Stimulated activated CD8-positive, alpha-beta memory T cell treated with anti-CD3 and anti-CD28 coated beads, Interleukin-12 subunit alpha, Interleukin-12 subunit beta, amount 100 ng/mL, for 4 hours (primary cell): ENCODE results near the gene E4F1.
"Not testable (repeated sequence)": the region's sequence is repeated elsewhere in the genome, so short reads cannot be mapped to it uniquely, and the experiment has no call there.

Source experiments
- DNase-seq: peaks from one replicate; pipeline ENCODE4 v3.0.0-alpha.2; 2020; ENCODE audit warnings: low read depth

Gene E4F1

DNA sequence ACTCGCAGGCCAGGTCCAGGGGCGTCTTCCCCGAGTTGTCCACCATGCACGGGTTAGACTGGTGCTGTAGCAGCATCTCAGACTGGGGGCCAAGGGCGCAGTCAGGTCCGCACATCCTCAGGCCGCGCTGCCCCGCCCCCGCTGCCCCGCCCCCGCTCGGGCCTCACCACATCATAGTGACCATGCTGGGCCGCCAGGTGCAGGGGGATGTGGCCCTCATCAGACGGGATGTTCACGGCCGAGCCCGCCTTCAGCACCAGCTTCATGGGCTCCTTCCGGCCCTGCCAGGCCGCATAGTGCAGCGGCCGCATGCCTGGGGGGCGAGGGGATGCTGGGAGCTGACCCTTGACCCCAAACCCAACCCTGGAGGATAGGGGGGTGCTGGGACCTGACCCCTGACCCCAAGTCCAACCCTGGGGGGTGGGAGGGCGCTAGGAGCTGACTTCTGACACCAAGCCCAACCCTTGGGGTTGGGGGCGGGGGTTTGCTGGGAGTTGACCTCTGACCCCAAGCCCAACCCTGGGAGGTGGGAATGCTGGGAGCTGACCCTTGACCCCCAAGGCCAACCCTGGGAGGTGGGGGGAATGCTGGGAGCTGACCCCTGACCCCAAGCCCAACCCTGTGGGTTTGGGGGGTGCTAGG is 34.0 kb upstream of the E4F1 start:
- DNase-seq, result no peak

DNA sequence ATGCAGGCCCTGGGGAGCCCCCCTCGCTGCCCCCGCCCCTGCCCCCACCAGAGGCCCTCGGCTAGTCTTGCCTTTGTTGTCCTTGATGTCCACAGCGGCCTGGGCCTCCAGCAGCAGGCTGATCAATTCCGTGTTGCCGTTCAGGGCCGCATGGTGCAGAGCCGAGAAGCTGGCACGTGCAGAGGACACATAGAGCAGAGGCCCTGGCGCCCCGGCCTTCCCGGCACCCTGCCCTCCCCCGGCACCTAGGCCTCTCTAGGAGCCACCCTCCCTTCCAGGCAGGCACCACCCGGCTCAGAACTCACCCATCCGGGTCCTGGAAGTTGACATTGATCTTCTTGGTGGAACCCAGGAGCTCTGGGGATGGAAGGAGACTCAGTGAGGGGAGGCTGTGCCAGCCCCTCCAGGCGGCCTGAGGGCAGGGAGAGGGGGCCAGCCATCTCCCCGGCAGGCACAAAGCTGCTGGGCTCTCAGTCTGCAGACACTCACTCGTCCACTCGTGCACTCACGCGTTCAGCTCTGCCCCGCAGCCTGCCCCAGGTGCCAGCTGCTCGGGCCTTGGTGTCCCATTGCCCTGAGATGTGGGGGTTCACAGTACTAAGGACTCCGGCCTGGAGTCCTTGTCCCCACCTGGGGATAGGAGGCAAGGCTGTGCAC is 33.3 kb upstream of the E4F1 start:
- DNase-seq, result no peak

DNA sequence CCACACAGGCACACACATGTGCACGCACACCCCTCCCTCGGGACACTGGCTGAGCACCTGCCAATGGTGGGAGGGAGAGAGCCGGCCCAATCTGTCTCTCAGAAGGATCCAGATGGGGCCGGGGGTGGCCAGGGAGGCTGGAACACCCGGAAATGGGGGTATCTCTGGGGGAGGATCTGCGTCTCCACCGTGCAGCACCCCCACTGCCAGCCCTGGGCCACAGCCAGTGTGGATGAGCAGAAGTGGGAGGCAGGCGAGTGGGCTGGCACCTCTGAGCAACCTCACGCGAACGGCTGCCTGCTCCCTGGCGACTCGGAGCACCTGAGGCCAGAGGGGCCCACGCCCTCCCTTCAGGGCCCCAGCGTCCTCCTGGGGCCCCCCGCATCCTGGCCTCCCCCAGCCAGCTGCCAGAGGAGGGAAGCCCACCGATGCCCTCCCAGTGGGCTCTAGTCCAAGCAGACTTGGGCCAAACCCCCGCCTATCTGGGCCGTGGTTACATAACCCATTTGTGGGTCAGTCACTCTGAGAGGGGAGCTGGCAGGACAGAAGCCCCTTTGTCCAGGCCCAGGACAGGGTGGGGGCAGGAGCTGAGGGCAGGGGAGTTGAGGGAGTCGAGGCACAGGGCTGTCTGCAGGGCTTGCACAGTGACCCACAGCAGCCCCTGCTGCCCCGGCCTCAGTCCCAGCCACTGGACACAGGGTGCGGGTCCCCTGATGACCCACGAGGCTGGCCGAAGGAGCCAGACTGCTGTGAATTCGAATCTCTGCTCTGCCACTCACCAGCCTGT is 32.5 kb upstream of the E4F1 start:
- DNase-seq, result no peak

DNA sequence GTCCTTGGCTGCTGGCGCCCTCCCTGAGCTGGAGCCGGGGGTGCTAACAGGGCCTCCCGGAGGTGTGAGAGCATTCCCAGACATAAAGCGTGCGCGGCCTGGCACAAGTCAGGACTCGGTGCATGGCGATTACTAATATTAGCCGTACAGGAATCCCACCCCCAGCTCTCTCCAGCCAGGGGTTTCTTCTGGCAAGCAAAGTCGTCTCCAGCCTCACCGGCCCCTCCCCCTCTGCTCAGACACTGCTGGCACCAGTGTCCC is 32.0 kb upstream of the E4F1 start:
- no peak for DNase-seq

DNA sequence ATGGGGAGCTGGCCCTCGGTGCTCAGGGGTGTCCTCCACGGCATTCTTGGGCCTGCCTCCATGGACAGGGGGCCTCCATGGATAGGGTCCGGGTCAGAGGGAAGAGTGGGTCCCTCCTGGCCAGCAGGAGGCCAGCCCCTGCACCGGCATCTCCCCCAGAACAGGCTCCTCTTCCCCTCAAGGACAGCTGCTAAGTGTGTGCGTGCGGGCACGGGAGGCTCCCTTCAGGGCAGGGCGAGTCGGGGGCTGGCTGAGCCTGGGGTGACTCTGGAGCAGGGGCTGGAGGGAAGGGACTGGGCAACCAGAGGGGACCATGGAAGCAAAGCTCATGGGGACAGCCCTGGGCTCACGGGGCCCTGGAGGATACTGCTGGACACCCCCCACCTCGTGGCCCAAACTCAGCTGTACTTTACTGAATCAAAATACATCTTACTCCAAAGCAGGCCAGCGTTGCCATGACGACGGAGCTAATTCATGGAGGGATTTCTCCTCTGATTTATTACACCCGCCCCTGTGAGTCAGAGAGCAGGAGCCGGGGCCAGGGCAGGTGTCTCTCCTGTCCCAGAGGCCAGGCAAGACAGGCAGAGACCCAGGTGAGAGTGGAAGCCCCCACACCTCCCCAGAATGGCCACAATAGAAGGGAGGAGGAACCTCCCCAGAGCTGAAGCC is 29.1 kb upstream of the E4F1 start:
- no peak for DNase-seq

DNA sequence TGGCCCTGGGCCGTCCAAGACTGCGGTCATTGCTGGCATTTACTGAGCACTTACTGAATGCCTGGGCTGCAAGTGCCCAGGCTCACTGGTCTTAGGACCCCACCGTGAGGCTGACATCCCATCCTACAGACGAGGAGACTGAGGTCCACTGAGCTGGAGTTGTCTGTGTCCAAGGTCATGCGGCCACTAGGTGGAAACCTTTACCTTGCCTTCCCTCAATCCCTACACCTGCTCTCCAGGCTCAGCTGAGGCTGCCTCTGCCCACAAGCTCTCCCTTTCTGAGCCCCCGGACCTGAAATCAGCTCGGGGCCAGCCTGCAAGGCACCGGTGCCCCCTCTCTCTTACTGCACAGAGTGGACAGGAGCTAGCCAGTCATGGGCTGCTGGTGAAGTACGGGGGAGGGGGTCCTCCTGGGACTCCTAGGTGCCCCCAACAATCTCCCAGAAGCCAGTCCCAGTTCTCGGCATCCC is 28.5 kb upstream of the E4F1 start:
- DNase-seq, result no peak

DNA sequence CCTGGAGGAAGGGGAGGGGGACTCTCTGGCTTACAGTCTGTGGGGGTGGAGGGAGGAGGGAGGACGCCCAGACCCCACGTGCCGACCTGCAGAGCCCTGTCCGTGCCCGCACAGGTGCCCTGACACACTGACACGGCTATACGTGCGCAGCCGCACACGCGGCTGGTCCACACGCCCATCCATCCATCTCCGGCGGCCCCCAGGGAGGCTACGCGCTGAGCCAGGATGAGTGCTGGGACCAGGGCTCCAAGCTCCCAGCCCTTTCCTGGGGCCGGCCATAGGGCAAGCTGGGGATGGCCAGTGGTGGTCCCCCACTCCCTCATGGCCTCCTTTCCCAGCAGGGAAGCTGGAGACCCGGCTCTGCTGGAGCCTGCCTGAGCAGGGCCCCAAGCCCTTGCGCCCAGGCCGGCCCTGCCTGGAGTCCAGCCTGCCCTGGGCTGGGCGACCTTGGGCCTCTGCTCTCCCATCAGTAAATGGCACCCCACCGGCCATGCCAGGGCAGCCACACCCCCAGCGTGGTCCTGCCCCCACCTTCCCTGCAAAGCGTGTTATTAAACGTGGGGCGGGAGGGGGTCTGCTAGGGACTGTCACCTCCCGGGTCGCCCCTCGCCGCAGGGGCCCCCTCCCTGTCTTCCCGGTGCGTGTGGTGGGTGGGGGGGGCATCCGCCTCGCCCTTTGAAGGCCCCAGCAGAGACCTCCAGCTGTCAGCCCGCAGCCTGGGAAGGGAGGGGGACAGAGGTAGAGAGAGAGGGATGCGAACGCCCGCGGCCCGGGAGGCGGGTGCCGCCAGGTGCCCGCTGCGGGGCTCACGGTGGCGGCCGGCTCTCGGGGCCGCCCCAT is 27.8 kb upstream of the E4F1 start:
- no peak for DNase-seq

DNA sequence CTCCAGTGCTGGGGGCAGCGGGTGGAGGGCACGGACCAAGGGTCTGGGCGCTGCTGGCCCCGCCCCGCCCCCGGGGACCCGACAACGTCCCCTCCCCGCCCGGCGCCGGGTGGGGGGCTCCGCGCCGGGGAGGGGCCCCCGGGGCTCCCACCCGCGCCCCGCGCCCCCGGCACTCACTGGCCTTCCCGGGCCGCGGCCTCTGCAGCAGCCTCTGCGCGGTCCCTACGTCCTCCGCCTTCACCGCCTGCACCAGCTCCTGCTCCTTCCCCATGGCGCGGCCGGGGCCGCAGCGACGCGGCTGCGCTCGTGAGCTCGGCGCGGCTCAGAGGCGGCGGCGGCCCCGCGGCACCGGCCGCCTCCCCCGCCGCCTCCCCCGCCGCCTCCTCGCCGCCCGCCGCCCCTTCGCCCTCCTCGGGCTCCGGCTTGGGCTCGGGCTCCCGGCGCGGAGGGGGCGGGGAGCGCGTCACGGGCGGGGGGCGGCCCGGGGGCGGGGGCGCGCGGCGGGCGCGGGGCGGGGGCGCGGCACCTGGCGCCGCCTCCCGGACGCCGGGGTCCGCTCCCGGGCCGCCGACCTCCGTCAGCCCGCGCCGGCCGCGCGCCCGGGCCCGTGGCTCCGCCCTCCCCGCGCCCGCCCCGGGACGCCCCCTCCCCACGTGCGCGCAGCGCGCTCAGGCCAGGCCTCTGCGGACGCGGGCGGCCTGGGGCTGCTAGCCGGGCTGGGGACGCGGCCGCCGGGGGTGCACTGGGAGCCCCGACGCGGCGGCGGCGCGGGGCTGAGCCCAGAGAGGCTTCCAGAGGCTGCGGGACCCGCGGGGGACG is 27.0 kb upstream of the E4F1 start, which contains the start of gene CASKIN1:
Gene CASKIN1 (minus strand): TSS at position 444 of the 819 bp plus-strand sequence. CDS start 173 bp downstream, at position 271.
- no peak for DNase-seq

DNA sequence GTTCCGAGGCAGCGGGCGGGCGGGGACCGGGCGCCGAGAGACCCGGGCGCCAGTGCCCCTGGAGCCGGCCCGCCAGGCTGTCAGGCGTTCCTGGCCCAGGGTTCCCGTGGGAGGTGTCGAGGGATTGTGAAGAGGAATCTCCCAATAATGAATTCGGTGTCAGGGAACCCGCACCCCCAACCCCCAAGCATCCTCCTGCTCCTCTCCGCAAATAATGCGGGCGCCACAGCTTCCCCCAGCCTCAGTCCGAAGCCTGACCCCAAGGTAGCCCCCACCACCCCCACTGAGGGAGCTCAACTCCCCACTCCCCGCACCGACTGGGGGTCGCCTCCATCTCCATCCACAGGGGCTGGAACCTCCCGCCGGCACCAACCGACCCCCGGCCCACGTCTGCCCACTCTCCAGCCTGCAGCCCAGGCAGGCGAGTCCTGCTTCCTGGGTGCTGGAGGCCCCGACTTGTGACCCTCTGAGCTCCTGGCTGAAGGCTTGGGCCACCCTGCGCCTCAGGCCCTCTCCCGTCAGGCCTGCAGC is 26.3 kb upstream of the E4F1 start:
- no peak for DNase-seq

DNA sequence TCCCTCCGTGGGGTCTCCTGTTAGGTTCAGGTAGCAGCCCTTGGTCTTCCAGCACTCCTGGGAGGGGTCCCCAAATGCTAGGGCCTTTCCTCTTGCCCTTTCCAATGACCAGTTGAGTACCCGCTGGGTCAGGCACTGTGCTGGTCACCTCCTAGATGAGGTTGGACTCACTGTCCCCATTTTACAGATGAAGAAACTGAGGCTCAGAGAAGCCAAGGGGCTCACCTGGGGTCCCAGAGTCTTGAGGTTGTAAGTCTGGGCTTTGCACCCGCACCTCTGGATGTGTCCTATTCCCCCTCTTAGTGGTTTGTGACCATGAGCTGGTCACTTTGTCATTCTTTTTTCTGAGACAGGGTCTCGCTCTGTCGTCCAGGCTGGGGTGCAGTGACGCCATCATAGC is 25.6 kb upstream of the E4F1 start:
- no peak for DNase-seq

DNA sequence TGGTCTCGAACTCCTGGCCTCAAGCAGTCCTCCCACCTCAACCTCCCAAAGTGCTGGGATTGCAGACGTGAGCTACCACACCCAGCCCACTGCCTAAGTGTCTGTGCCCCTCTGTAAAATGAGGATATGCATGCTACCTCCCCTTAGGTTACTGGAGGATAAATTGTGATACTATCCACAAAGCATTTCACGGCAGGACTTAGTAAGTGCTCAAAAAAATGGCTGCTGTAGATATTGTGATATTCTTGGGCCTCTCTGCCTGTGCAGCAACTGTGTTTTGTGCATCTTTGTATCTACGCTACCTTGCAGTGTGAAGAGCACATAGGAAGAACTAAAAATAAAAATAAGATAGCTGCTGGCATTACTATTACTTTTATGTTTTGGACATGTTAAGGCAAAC is 25.1 kb upstream of the E4F1 start:
- no peak for DNase-seq

DNA sequence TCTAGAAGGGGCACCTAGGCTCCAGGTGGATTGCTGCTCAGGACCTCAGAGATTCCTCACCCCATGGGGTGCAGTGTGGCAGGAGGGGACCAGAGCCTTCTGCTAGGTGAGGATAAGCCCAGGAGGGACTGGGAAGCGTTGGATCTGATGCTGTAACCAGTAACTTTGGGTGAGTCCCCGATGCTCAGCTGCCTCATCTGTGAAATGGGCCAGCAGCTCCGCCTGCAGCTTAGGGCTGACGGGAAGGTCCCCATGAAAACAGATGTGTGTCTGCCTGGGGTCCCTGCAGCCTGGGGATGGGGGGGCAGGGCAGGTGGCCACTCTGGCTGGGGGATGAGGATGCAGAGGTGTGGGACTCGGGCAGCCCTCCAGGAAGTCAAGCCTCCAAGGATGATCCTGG is 24.3 kb upstream of the E4F1 start:
- DNase-seq, result no peak

DNA sequence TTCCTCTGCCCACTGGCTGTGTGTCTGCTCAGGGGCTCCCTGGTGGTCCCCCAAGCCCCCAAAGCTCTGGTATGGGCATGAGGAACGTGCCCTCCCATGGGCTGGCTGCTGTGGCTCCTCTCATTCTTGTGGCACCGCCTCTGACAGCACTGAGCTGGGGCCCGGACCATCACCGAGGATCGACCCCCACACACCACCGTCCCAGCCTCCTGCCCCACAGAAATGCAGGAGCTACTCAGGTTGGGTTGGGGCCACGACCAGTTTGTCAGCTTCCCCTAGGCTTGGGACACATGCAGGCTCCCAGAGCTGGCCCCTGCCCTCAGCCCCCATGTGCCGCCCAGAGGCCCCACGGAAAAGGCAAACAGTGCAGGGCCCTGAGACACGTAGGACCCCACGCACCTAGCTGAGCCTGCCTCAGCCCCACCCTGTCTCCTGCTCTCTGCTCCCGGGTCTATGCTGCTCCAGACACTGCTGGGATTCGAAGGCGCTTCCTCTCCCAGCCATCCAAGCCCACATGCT is 23.7 kb upstream of the E4F1 start:
- no peak for DNase-seq

DNA sequence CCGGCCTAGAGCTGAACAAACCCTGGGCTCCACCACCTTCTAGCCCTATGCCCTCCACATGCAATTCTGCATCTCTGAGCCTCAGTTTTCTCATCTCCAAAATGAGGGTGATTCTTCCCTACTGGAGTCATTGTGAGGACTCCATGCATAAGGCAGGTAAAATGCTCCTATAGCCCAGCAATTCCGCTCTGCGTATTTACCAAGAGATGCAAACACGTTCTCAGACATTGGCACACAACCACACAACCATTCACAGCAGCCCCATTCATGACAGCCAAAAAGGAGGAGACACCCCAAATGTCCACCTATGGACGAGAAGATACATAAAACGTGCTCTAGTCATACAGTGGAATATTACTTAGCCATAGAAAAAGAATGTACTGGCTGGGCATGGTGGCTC is 23.1 kb upstream of the E4F1 start:
- no peak for DNase-seq

DNA sequence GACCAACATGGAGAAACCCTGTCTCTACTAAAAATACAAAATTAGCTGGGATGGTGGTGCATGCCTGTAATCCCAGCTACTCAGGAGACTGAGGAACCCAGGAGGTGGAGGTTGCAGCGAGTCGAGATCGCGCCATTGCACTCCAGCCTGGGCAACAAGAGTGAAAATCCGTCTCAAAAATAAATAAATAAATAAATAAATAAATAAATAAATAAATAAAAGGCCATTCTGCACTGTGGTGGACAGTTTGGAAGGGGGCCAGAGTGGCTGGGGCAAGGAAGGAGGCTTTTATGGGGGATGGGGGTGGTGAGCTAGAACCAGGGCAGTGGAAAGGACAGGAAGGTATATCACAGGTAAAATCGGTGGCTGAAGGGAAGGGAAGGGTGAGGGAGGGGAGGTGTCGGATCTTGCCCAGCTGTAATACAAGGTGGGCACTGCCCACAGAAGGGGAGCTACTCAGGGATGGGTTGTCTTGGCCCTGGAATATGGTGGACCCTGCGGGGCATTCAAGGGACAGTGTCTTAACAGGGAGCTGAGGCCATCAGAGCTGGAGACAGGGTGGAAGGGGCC is 20.2 kb upstream of the E4F1 start:
- not testable (repeated sequence) for DNase-seq

DNA sequence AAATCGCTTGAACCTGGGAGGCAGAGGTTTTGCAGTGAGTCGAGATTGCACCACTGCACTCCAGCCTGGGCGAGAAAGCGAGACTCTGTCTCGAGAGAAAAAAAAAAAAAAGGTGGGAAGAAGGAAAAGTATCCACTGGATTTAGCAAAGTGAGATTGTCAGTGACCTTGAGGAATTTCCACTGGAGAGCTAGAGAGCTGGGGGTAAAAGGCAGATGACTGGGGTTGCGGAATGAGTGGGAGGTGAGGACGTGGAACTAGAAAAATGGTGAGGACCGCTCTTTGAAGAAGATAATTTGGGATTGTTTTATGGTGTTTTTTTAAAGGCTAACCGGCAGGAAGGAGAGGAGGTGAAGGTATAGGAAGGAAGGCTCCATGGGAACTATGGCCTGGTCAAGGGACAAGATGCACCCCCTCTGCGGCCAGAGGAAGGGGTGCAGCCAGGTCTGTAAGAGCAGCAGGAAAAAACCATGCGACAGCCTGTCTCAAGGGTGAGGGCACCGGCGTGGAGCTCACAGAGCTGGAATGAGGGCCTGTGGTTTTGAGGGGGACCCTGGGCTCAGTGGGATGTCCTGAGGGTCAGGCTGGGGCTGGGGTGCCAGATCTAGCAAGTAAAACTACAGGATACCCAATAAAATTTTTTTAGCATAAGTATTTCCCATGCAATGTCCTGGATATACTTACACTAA is 18.8 kb upstream of the E4F1 start:
- DNase-seq, result no peak

DNA sequence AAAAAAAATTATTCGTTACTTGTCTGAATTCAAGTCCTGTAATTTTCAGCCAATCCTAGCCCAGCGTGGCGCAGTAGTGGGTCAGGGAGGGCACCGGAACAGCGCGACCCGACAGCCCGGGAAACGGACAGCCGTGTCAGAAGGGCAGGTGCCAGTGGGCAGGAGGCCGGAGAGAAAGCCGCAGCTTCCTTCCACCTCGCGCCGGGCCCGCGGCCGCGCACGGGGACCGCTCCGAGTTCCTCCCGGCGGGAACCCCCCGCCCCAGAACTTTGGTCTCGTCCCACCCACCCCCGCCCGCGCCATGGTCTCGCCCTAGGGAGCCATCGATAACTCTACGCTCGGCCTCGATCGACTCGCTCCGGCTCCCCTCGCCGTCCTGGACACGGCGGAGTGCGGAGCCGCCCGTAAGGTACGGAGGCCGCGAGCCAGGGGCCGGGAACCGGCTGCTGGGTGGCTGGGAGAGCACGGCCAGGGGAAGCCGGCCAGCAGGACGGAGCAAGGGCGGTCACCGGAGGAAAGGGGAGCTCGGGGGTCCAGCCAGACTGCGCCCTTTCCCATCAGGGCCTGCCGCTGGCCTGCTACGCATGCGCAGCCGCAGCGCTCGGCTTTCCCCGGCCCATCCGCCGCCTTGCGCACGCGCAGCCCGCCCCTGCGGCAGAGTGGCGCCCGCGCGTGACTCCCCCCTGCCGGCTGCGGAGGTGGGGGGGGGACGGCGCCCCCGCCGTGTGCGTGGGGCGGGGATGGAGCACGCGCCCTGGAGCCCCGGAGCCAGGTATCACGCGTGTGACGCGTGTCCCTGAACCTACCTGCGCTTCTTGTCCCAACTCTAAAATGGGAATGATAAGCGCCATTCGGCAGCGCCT is 18.1 kb upstream of the E4F1 start, which contains the start of gene MLST8:
Gene MLST8 (plus strand): TSS at position 351 of the 863 bp plus-strand sequence. CDS start 632 bp downstream, outside the sequence.
- peak; percentile 91 for DNase-seq

DNA sequence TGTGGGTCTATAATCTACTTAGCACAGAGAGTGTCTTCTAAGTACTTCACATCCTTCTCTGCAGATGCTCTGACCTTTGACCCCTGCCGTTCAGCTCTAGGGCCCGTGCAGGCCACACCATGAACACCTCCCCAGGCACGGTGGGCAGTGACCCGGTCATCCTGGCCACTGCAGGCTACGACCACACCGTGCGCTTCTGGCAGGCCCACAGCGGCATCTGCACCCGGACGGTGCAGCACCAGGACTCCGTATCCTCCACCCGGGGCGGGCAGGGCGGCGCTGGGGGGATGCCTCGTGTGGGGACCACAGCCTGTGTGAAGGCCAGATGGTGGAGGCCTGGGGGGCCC is 17.5 kb upstream of the E4F1 start:
- no peak for DNase-seq

DNA sequence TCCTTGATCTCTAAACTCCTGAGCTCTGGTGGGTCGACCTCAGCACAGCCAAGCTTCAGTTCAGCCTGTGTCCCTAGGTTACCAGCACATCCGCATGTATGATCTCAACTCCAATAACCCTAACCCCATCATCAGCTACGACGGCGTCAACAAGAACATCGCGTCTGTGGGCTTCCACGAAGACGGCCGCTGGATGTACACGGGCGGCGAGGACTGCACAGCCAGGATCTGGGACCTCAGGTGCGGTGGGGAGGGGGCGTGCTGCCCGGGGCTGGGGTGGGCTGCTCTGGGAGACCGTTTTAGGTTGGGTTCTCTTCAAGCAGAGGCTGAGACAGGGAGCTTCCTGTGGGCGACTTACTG is 17.0 kb upstream of the E4F1 start:
- no peak for DNase-seq
